GM18868 (cell line): ENCODE measurements around the gene PLEKHG3.

Source experiments
- ATAC-seq: cut with Tn5 transposase; IDR thresholded peaks from one replicate; pipeline ENCODE4 v1.9.1; 2021; ENCODE audit warnings: mild to moderate bottlenecking, moderate library complexity; ENCODE audit not compliant: unreplicated experiment

PLEKHG3 gene

GRCh38 chr14:64779472-64779871 lies 75.2 kb downstream of the PLEKHG3 start:
- no peak for ATAC-seq

GRCh38 chr14:64782196-64782595 lies 78.0 kb downstream of the PLEKHG3 start:
- ATAC-seq = no peak

GRCh38 chr14:64784006-64784405 lies 79.8 kb downstream of the PLEKHG3 start:
- no peak for ATAC-seq

GRCh38 chr14:64786296-64787149 lies 82.3 kb downstream of the PLEKHG3 start:
- ATAC-seq = no peak

GRCh38 chr14:64787619-64788018 lies 83.4 kb downstream of the PLEKHG3 start:
- no peak for ATAC-seq

GRCh38 chr14:64788706-64789105 lies 84.5 kb downstream of the PLEKHG3 start:
- ATAC-seq = no peak

- no peak for ATAC-seq
These were observed 85.5 kb downstream of the PLEKHG3 start for GRCh38 chr14:64789696-64790095.

GRCh38 chr14:64790478-64790877 lies 86.3 kb downstream of the PLEKHG3 start:
- ATAC-seq = no peak

GRCh38 chr14:64792231-64792630 lies 88.0 kb downstream of the PLEKHG3 start:
- ATAC-seq = no peak

- ATAC-seq = no peak
These were observed 88.8 kb downstream of the PLEKHG3 start for GRCh38 chr14:64792871-64793560.

GRCh38 chr14:64795211-64795610 lies 91.0 kb downstream of the PLEKHG3 start:
- no peak for ATAC-seq

- ATAC-seq = no peak
These were observed 91.7 kb downstream of the PLEKHG3 start for GRCh38 chr14:64795921-64796320.

GRCh38 chr14:64796369-64796768 lies 92.1 kb downstream of the PLEKHG3 start:
- ATAC-seq = no peak

GRCh38 chr14:64799555-64799954 lies 95.3 kb downstream of the PLEKHG3 start:
- no peak for ATAC-seq
